Measurements from ENCODE around the gene ABCC4.

The ABCC4 gene

GRCh38 chr13:95155504-95155903, 145.7 kb downstream of the ABCC4 start:
- DNase-seq (ENCODE audit: low spot score) = no peak

GRCh38 chr13:95155093-95155492, 146.2 kb downstream of the ABCC4 start:
- no peak for DNase-seq (ENCODE audit: low spot score)

- DNase-seq (ENCODE audit: low spot score) = no peak
Measured at GRCh38 chr13:95154413-95154886, 146.8 kb downstream of the ABCC4 start.

- DNase-seq (ENCODE audit: low spot score) = no peak
Measured at GRCh38 chr13:95153647-95154412, 147.4 kb downstream of the ABCC4 start.

GRCh38 chr13:95151942-95152587, 149.2 kb downstream of the ABCC4 start:
- no peak for DNase-seq (ENCODE audit: low spot score)

DNA sequence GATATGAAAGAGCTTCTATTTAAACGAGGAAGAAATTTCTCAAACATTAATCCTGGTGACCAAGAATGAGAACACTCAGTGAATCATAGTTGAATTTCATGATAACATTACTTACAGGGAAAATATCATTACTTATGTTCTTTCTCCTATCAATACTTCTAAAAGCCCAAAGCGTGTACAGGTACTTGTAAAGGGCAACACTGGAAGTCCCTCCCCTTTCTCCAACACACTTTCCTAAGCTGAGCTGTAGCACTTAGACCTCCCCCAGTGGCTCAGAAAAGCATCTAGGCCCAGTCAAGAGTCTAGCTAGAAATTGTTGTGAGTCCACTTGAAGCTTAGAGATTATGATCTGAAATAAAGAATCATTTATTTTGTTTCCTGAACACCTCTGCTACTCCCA, 150.7 kb downstream of the ABCC4 start:
- no peak for DNase-seq (ENCODE audit: low spot score)

DNA sequence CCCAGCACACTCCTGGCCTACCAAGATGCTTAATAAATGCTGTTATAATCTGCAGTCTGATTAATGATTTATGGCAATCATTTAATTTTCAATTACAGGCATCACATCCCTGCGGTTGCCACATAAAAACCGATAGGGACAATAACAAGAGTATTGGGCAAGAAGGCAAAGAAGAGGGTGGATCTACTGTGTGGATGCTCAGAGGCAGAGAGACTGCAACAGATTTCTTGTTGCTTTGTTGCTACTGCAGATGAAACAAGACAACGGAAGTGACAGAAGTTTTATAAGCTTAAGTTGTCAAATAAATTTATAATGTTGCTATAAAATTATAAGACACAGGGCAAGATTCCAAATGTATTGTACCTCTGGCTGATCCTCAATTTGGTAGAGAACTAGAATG, 154.8 kb downstream of the ABCC4 start:
- no peak for DNase-seq (ENCODE audit: low spot score)

DNA sequence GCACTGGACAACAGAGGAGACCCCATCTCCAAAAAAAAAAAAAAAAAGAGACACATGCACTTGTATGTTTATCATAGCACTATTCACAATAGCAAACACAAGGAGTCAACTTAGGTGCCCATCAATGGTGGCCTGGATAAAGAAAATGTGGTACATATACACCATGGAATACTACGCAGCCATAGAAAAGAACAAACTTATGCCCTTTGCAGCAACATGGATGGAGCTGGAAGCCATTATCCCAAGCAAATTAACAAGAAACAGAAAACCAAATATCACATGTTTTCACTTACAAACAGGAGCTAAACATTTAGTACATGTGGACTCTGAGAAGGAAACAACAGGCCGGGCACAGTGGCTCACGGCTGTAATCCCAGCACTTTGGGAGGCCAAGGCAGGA, 155.7 kb downstream of the ABCC4 start:
- DNase-seq (ENCODE audit: low spot score) = no peak

GRCh38 chr13:95140502-95140901, 160.7 kb downstream of the ABCC4 start:
- DNase-seq (ENCODE audit: low spot score) = no peak

DNA sequence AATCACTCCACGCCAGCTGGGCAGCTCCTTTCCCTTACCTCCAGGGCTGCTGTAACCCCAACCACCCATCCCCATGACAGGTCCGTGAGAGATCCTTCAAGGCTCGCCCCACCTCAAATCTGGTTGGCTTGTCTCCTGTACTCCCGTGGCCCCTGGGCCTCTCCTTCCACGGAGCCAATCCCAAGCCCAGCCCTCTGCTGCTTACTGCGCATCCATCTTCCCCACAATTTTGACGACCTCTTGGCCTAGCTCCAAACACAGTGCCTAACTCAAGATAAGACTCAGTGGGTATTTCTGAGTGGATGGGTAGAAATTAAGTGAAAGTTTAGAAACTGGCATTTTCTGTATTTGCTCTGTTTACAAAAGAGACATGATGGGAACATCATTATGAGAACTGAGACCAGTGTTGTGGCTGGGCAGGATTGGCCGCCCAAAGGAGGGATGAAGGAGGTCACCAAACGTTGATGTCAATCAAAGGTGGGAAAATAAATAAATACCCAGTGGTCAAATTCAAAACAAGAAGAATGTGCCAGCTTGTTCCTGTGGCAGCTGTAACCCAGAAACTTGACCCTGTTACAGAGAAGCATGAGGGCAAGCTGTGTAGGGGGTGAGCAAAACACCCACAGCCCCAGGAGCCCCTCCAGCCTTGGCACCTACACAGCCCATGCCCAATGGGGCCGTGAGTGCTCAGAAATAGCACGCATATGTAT, 162.2 kb downstream of the ABCC4 start:
- no peak for DNase-seq (ENCODE audit: low spot score)

- no peak for DNase-seq (ENCODE audit: low spot score)
Measured at GRCh38 chr13:95137096-95137495, 164.2 kb downstream of the ABCC4 start.

- DNase-seq (ENCODE audit: low spot score) = no peak
Measured at GRCh38 chr13:95136638-95137037, 164.6 kb downstream of the ABCC4 start.

GRCh38 chr13:95133498-95133897, 167.8 kb downstream of the ABCC4 start:
- DNase-seq (ENCODE audit: low spot score) = no peak

DNA sequence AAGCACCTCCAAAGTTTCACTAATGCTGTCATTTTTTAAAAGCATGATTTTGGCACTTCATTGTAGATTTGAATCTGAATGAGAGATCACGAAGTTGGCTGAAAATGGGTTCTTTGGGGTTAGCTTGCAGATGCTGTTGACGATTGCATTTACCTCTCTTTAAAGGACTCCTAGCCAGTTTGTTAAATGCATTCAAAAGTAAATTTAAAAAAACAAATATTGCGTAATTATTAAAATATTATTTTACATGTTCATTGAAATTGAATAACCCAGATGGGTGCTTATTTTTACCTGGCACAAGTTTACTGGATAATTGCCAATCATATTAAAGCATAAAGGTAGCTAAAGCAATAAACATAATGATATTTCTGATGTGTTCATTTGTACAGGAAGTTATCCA, 172.2 kb downstream of the ABCC4 start:
- DNase-seq (ENCODE audit: low spot score) = no peak

GRCh38 chr13:95128045-95128643, 173.1 kb downstream of the ABCC4 start:
- DNase-seq (ENCODE audit: low spot score) = no peak

DNA sequence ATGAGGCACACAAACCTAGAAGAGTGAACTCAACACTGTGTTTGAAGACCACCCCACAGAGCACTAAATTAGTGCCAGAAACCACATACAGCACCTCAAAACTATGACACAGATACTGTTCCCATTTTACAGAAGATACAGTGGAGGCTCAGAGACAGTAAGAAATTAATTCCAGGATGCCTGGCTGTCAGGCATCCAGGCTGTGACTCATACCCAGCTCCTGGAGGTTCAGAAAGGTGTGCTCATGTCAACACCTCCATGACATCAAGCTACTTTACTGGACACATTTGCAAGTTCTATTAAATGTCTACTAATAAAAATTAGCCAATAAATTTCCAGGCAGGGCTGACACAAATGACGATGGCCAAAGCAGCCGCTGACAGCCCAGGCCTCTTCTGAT, 176.3 kb downstream of the ABCC4 start:
- DNase-seq (ENCODE audit: low spot score) = no peak

DNA sequence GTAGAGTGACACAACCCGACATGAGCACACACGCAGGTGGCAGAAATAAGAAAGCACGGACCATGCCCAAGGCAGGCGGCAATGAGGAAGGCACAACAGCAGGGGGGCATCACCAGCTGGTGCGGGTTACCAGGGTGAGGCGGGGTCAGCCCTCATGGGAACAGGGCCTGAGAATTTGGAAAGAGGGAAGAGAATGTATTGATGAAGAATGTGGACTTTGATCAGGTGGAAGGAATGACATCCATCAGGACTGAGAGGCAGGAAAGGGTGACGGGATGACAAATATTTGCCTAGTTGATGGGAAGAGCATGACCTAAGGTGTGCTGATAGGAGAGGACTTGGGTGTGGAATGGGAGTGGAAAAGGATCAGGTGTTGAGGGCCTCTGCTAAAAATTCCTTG, 177.5 kb downstream of the ABCC4 start:
- no peak for DNase-seq (ENCODE audit: low spot score)

DNA sequence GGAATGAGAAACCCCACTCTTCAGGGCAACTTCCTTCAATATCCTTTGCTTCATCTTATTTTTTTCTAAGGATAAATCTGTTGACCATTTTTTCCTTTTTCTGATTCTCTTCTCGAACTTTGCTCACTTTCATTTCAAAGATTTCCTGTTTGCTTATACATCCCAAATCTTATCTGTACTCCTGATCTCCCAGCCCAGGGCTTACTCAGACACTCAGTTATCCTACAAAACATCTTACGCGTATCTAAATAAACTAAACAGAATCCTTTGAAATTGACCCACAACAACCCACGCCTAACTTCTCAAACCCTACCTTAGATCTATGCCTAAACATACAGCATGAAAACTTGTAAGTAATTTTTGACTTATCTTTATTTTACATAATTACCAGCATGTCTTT, 179.2 kb downstream of the ABCC4 start:
- DNase-seq (ENCODE audit: low spot score) = no peak

DNA sequence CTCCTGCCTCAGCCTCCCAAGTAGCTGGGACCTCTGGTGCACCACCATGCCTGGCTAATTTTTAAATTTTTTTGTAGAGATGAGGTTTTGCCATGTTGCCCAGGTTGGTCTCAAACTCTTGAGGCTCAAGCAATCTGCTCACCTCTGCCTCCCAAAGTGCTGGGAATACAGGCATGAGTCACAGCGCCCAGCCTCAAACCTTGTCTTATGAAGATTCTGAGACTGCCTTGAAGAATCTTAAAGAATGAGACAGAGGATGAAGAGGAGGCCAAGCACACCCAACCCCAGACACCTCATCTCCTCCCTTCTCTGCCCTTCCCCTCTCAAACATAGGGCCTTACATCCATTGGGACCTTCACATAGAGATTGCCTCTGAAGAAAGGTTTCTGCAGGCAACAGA, 179.7 kb downstream of the ABCC4 start:
- no peak for DNase-seq (ENCODE audit: low spot score)

- no peak for DNase-seq (ENCODE audit: low spot score)
Measured at GRCh38 chr13:95120650-95121049, 180.6 kb downstream of the ABCC4 start.

DNA sequence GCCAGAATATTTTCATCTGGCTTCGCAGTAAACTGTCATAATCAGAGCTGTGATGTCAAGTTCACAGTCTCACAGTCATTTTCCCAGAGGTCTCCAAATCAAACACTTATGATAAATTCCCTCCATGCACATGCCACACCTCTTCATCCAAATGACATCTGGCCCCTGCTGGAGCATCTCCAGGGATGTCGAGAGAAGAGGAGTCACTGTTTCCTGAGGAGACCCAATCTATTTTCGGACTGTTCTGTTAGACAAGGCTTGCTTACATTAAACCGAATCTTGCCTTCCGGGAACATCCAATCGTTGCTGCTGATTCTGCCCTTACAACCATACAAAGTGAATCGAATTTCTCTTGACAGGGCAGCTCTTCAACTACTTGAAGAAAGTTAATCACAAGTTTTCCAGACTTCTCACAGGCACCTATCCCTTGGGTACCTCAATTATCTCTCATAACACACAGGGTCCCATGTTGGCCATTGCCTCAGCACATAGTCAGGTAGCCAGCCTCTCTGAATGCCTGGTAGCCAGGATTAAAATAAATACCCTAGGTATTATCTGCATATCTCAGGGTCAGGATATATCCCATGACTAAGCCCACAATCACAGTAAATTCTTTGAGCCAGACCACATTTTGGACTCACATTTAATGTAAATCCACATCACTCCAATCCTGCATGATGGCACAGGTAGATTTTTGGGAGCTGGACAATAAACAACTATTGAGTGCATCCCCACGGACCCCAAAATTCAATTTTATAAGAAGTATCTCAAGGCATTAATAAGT, 182.5 kb downstream of the ABCC4 start:
- DNase-seq (ENCODE audit: low spot score) = no peak

- no peak for DNase-seq (ENCODE audit: low spot score)
Measured at GRCh38 chr13:95117092-95117491, 184.2 kb downstream of the ABCC4 start.
